HepG2 (cell line): ENCODE measurements around the gene DTNB. TPM values are rescaled to one million over a fixed set of nuclear protein-coding genes. Genes with fewer than 3 reads are reported as not detected.

Experiments
- ADNP ChIP-seq: sonication (generic); formaldehyde crosslinking; IDR thresholded peaks from 2 replicates; pipeline ENCODE4 v1.4.0; 2020; ENCODE audit warnings: missing genetic modification reagents
- AFF4 ChIP-seq: sonication (generic); formaldehyde crosslinking; IDR thresholded peaks from 2 replicates; pipeline ENCODE4 v1.4.0; 2020; ENCODE audit warnings: missing genetic modification reagents
- DR1 ChIP-seq: sonication (generic); formaldehyde crosslinking; IDR thresholded peaks from 2 replicates; pipeline ENCODE4 v1.8.0; 2021; ENCODE audit warnings: mild to moderate bottlenecking, missing genetic modification reagents, inconsistent platforms
- HDAC6 ChIP-seq: fragments of 200-600 bp; sonication (generic); IDR thresholded peaks from 2 replicates; pipeline ENCODE4 v1.7.0; 2017; ENCODE audit warnings: mild to moderate bottlenecking, antibody characterized with exemption, low read length, low read depth
- MXI1 ChIP-seq: IDR thresholded peaks from 3 replicates; pipeline ENCODE4 v1.6.1; 2012; ENCODE audit warnings: low read depth, low read length, inconsistent platforms, borderline replicate concordance
- NFAT5 ChIP-seq: sonication (generic); formaldehyde crosslinking; IDR thresholded peaks from 2 replicates; pipeline ENCODE4 v1.4.0; 2020; ENCODE audit warnings: missing genetic modification reagents
- RELA ChIP-seq: sonication (generic); formaldehyde crosslinking; IDR thresholded peaks from 2 replicates; pipeline ENCODE4 v1.4.0; 2020; ENCODE audit warnings: missing genetic modification reagents
- ZBTB40 ChIP-seq, 2 experiments: fragments of 450-650 bp in 1 of 2; sonication (generic) in 1 of 2; formaldehyde crosslinking in 1 of 2; IDR thresholded peaks; 2 replicates each; pipeline versions ENCODE4 v1.6.1 to v1.8.0; 2016 to 2022; ENCODE audit warnings: antibody characterized with exemption in 1 of 2, mild to moderate bottlenecking in 1 of 2, missing genetic modification reagents in 1 of 2
- ZNF12 ChIP-seq: sonication (generic); formaldehyde crosslinking; IDR thresholded peaks from 2 replicates; pipeline ENCODE4 v1.5.0; 2020; ENCODE audit warnings: missing genetic modification reagents
- polyA plus RNA-seq, 8 experiments: library from polyadenylated mRNA; depleted of rRNA in 3 of 8; stranded (reverse) in 7 of 8; unstranded in 1 of 8; fragments of >200 nt; fragmentation: Illumina TruSeq in 4 of 8; extraction: Trizol in 4 of 8; gene quantifications; 2 replicates each; pipeline versions ENCODE4 v1.2.1 to v1.2.3, GENCODE V29; 2011 to 2016; ENCODE audit warnings: low read depth in 4 of 8, missing spikeins in 1 of 8, mixed read lengths in 1 of 8; ENCODE audit not compliant: insufficient read depth in 1 of 8
- total RNA-seq, 5 experiments: library from RNA; depleted of rRNA; stranded (reverse); fragments of >200 nt; fragmentation: Illumina TruSeq; extraction: Trizol; gene quantifications; 2 replicates each; pipeline ENCODE4 v1.2.3, GENCODE V29; 2016; ENCODE audit warnings: low read depth in 1 of 5

The DTNB gene
- total and polyA plus RNA-seq, 2 of the 13 experiments (the other 11 are each of a cell fraction or from before 2014, with no cell fraction given) = 14.4 to 23.9 TPM

GRCh38 chr2:25342372-25343186 lies 330.8 kb downstream of the DTNB start (continued):
- TF ChIP-seq ZBTB40 (IDR thresholded peaks at IDR 0.05) = no peak
- TF ChIP-seq ZBTB40 (CRISPR knock-in tag; IDR thresholded peaks at IDR 0.05) = peak; percentile 76
- peak; percentile 67 for TF ChIP-seq DR1
- peak; percentile 88 for TF ChIP-seq ZNF12 (CRISPR knock-in tag)
- no peak for TF ChIP-seq RELA
- TF ChIP-seq MXI1 = peak; percentile 68; the same call in 1 of the 3 replicates
- no peak for TF ChIP-seq HDAC6
- TF ChIP-seq ADNP = peak; percentile 75
- no peak for TF ChIP-seq AFF4 (CRISPR knock-in tag)
- TF ChIP-seq NFAT5 (CRISPR knock-in tag) = peak; percentile 28; the same call in 1 of the 2 replicates
